Omental fat pad (tissue), 4 donors: ENCODE measurements around the gene SHROOM2. TPM values are rescaled to one million over a fixed set of nuclear protein-coding genes. Genes with fewer than 3 reads are reported as not detected.
"Not testable (repeated sequence)": the region's sequence is repeated elsewhere in the genome, so short reads cannot be mapped to it uniquely, and the experiment has no call there.

Source experiments
- ATAC-seq: fragments of 150-250 bp; one replicate; pipeline ENCODE4 v1.9.1; 2016; ENCODE audit warnings: mild to moderate bottlenecking, moderate library complexity; ENCODE audit not compliant: low FRiP score
- DNase-seq: peaks from one replicate; pipeline ENCODE4 v3.0.0-alpha.2; 2019; ENCODE audit warnings: low spot score
- total RNA-seq, 4 donors: library from RNA; depleted of rRNA; stranded (reverse); fragments of >200 nt; gene quantifications; one replicate each; pipeline ENCODE4 v1.1.0, GENCODE V29; 2016
- TF ChIP-seq, protein P1 (sequence below), 3 donors: fragments of 450-650 bp; IDR thresholded peaks; one replicate each; pipeline ENCODE4 v1.5.1; 2016 to 2017; ENCODE audit warnings: antibody characterized with exemption in 3 of 3, mild to moderate bottlenecking in 3 of 3, moderate library complexity in 2 of 3

Gene SHROOM2
- total RNA-seq, 4 donors from 2014 or later = 0.88 to 2.4 (median 2.1) TPM

DNA sequence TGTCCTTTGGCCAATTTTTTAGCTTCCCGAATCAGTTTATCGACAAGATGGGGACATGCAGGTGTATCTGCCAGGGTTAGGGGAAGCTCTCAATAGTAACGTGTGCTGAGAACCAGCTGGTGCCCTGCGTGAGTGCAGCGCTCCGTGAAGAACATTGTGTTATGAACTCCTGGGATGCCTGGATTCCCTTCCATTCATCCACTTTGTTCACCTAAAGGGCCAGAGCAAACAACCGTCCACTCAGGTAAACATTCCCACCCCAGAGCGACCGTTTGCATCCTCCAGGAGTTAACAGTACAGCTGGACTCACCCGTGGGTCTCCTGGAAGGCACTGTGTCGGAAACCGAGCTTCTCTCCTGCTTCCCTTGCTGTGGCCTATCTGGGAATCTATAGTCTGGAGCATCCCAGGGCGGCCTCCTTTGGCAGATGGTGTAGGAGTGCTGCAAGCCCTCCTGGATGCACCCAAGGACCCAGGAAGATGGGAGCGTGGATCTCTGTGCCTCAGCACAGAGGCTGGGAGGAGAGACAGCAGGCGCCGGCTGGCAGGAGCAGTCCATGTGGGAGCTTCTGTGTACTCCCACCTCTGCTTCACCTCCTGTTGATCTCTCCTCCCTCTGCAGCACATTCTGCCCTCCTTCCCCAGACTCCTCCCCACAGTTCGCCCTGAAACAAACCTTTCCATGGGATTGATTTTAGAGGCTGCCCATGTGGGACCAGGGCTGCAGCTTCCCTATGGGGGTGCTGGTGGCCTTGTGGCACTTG, 62.7 kb downstream of the SHROOM2 start:
- TF ChIP-seq, protein P1, sequence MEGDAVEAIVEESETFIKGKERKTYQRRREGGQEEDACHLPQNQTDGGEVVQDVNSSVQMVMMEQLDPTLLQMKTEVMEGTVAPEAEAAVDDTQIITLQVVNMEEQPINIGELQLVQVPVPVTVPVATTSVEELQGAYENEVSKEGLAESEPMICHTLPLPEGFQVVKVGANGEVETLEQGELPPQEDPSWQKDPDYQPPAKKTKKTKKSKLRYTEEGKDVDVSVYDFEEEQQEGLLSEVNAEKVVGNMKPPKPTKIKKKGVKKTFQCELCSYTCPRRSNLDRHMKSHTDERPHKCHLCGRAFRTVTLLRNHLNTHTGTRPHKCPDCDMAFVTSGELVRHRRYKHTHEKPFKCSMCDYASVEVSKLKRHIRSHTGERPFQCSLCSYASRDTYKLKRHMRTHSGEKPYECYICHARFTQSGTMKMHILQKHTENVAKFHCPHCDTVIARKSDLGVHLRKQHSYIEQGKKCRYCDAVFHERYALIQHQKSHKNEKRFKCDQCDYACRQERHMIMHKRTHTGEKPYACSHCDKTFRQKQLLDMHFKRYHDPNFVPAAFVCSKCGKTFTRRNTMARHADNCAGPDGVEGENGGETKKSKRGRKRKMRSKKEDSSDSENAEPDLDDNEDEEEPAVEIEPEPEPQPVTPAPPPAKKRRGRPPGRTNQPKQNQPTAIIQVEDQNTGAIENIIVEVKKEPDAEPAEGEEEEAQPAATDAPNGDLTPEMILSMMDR (IDR thresholded peaks at IDR 0.05) = no peak
- ATAC-seq (no peak), DNase-seq (no peak)

DNA sequence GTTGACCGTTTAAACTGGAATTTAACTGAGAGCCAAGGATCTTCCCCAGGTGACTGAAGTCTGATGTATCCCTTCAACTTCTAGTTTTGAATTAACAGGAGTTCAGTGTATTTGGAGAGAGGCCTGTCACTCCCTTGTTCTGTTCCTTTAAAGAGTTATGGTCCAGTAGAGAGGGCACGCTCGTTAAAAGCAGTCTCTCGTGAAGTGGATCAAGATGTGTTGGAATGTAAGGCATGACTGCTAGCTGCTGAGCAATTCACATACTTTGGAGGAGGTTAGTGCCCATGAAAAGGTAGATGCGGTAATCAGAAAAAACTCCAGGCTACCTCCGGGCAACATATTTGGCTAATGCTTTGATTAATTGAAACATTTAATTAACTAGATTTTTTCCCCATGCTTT, 65.7 kb downstream of the SHROOM2 start:
- TF ChIP-seq, protein P1 (IDR thresholded peaks at IDR 0.05) = no peak
- ATAC-seq = no peak

DNA sequence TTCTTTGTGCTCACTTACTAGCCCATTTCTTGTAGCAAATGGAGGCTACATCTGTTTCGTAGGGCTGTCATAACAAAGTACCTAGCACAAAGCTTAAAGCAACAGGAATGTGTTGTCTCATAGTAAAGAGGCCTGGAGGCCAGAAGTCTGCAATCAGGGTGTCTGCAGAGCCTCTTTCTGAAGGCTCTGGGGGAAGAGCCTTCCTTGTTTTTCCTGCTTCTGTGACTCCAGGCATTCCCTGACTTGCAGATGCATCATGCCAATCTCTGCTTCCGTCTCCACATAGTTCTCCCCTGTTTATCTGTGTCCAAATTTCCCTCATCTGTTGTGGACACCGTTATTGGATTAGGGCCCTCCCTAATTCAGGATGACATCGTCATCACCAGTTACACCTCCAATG, 67.1 kb downstream of the SHROOM2 start:
- TF ChIP-seq, protein P1 (IDR thresholded peaks at IDR 0.05) = no peak
- ATAC-seq (no peak), DNase-seq (no peak)

More for the DNA sequence above, 65.7 kb downstream of the SHROOM2 start:
- no peak for DNase-seq

DNA sequence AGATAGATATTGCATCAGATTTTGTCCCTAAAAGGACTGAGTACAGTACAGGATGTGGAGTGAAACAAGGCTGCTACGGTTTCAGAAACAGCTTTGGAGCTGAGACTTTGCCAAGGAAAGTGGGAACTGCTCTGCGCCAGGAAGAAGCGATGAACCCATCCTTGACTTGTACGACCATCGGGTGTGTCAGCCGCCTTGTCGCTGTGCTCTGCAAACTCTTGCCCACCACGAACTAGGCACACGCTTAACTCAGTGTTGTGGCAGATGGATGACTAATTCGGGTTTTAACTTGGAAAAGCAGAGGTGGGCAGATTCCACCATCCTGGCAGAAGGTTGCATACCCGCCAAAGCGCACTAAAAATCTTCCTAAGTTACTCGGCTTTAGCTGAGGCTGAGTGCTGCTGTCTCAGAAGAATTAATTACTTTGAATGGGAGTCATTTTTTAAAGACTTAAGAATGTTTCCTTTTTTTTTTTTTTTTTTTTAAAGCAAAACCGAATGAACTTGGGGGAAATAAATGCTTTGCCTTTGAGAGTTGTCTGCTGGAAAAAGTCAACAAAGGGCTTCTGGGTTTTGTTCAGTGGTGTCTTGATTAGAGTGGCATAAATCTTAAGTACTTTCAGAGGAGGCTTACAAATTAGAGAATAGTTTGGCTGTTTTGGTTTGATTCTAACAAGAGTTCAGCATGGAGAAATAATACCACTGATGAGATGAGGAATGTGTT, 69.5 kb downstream of the SHROOM2 start:
- TF ChIP-seq, protein P1 (IDR thresholded peaks at IDR 0.05) = no peak
- ATAC-seq (peak; percentile 39), DNase-seq (no peak)

DNA sequence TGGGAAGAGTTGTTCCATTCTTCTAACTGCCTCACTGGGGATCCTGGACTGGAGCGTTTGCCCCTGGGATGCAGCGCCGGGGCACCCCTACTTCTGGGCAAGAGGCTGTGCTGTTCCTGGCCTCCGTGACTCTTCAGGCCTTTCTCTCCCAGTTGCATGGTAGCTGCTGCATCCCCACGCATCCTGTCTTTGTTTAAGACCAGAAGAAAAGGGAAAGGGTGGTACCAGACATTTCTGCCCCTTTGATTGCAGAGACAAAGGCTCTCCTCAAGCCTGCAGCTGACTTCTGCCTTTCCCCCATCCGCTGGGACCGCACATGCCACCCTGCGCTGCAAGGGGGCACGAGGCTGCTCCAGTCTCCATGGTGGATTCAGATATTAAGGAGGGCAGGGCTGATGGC, 70.4 kb downstream of the SHROOM2 start:
- DNase-seq (no peak), ATAC-seq (no peak)
- TF ChIP-seq, protein P1 (IDR thresholded peaks at IDR 0.05) = no peak

DNA sequence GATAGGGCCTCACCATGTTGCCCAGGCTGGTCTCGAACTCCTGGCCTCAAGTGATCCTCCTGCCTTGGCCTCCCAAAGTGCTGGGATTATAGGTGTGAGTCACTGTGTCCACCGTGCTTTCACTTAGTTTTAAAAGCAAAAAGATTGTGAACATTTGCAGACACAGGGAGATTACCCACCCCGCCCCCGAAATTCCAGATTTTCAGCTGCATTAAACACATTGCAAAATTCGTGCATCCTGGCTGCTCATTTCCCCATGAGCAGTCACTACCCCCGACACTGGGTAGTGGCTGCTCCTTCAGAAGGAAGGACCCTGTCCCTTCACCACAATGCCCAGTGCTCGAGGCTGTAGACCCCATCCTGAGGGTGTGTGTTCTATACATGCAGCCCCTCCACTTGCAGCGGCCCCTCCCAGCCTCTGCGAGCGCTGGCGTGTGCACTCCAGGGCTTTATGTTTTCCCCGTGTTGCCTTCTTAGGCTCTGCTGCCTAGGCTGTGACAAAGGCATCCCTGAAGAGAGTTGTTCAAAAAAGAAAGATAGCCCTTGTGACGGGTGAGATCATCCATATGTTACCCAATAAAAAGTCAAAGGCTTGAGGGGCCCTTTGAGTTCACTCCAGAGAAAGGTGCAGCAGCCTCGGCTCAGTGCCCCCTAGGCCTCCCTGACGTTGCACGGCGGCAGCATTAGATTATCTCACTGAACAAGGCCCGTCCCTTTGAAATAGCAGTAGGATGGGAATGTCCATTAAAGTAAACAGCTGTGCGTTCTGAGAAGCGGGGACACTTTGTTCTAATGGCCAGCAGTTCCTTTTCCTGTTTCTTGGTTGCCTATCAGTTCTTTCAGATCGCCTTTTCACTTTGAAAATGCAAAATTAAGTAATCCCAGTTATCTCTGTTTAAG, 71.6 kb downstream of the SHROOM2 start:
- no peak for ATAC-seq

DNA sequence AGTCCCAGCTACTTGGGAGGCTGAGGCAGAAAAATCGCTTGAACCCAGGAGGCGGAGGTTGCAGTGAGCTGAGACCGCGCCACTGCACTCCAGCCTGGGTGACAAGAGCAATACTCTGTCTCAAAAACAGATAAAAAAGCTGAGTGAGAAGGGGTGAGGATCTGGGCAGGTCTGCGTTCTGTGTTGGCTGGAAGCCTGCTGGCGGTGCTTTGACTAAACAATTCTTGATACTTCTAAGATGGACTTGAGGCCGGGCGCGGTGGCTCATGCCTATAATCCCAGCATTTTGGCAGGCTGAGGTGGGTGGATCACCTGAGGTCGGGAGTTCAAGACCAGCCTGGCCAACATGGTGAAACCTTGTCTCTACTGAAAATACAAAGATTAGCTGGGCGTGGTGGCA, 72.5 kb downstream of the SHROOM2 start:
- ATAC-seq, DNase-seq: not testable (repeated sequence)

More for the DNA sequence above, 71.6 kb downstream of the SHROOM2 start:
- no peak for DNase-seq
- TF ChIP-seq, protein P1 (IDR thresholded peaks at IDR 0.05) = no peak
